ENCODE measurements around the gene GRB2.

GRCh38 chr17:75386430-75386829 is 19.0 kb downstream of the GRB2 start:
- TF ChIP-seq ZNF274 (IDR thresholded peaks at IDR 0.05; ENCODE audit: low read depth, low read length) (no peak), YY1 (IDR thresholded peaks at IDR 0.05; ENCODE audit: insufficient read depth, insufficient read length) (no peak), SUZ12 (IDR thresholded peaks at IDR 0.05; ENCODE audit: extremely low read depth, insufficient read depth, insufficient read length) (no peak)
